GM10248 (cell line): Measurements from ENCODE around the gene STIL.
"Not testable (repeated sequence)": the region's sequence is repeated elsewhere in the genome, so short reads cannot be mapped to it uniquely, and the experiment has no call there.

Experiments
- CTCF ChIA-PET: fragments of 300-600 bp; sonication (Branson Sonifier 250); formaldehyde crosslinking; extraction: SDS; loops from one replicate; lab custom pipeline; 2021; ENCODE audit warnings: antibody characterized with exemption; lab: Yijun Ruan, JAX
- POLR2A ChIA-PET: fragments of 350-650 bp; sonication (Branson Sonifier 250); formaldehyde crosslinking; extraction: SDS; loops from one replicate; lab custom pipeline; 2020; ENCODE audit warnings: antibody characterized with exemption; lab: Yijun Ruan, JAX
- DNase-seq: peaks from one replicate; pipeline ENCODE4 v3.0.0; 2012; ENCODE audit errors: extremely low spot score
- CTCF ChIP-seq: IDR thresholded peaks from 2 replicates; pipeline ENCODE4 v1.5.1; 2012; ENCODE audit warnings: mild to moderate bottlenecking, low read depth; ENCODE audit errors: extremely low read depth, missing control alignments, control extremely low read depth

STIL gene

GRCh38 chr1:47313915-47314664 lies at the start of gene STIL:
TSS of gene STIL (minus strand) at chr1:47314147. CDS start at chr1:47310319, 3,828 bp downstream.
- peak; percentile 98 for DNase-seq
- CTCF ChIA-PET: interaction anchor here (1.0 to 1.5 kb wide), 4 partner anchors 20 to 124 kb away, joined by 3 to 5 read pairs (median 4); partner anchors contain the start of genes CMPK1 and FOXD2
- TF ChIP-seq CTCF: no peak
- POLR2A ChIA-PET: interaction anchor here (2.1 kb wide), 1 partner anchor 20 kb away, joined by 10 read pairs; the partner anchor contains the start of gene CMPK1

- POLR2A ChIA-PET: no interaction called here
Measured at GRCh38 chr1:47362828-47363227, 48.9 kb upstream of the STIL start.

GRCh38 chr1:47361380-47361779 lies 47.4 kb upstream of the STIL start:
- no peak for TF ChIP-seq CTCF
- DNase-seq: no peak
- ChIA-PET POLR2A (no interaction called here), CTCF (interaction anchor here (1.0 to 1.3 kb wide), 5 partner anchors 9 to 99 kb away, joined by 3 to 5 read pairs (median 4); no protein-coding TSS in a partner anchor)

More at GRCh38 chr1:47362828-47363227, 48.9 kb upstream of the STIL start:
- CTCF ChIA-PET: no interaction called here
- no peak for DNase-seq
- TF ChIP-seq CTCF: no peak

GRCh38 chr1:47351305-47351704 lies 37.4 kb upstream of the STIL start:
- peak; percentile 29 for DNase-seq
- ChIA-PET POLR2A (no interaction called here), CTCF (interaction anchor here (0.9 to 1.6 kb wide), 2 partner anchors 9 to 81 kb away, joined by 3 to 5 read pairs; no protein-coding TSS in a partner anchor)
- TF ChIP-seq CTCF: no peak

GRCh38 chr1:47348246-47348645 lies 34.3 kb upstream of the STIL start:
- CTCF ChIA-PET: interaction anchor here (1.0 to 2.3 kb wide), 6 partner anchors 15 to 155 kb away, joined by 3 to 4 read pairs (median 3); partner anchors contain the start of genes CMPK1 and FOXD2
- POLR2A ChIA-PET: no interaction called here
- no peak for TF ChIP-seq CTCF
- DNase-seq: no peak

- DNase-seq: no peak
- CTCF ChIA-PET: interaction anchor here (1.0 to 2.3 kb wide), 5 partner anchors 17 to 155 kb away, joined by 3 to 4 read pairs (median 3); partner anchors contain the start of gene FOXD2
- POLR2A ChIA-PET: no interaction called here
- no peak for TF ChIP-seq CTCF
Measured at GRCh38 chr1:47347735-47348134, 33.8 kb upstream of the STIL start.

GRCh38 chr1:47346979-47347378 lies 33.0 kb upstream of the STIL start:
- DNase-seq, POLR2A ChIA-PET: not testable (repeated sequence)
- CTCF ChIA-PET: interaction anchor here (1.9 to 2.3 kb wide), 2 partner anchors 91 to 154 kb away, joined by 4 read pairs; partner anchors contain the start of gene FOXD2
